Upper lobe of right lung (tissue), 1 donor: ENCODE results near the gene NOS3. TPM values are rescaled to one million over a fixed set of nuclear protein-coding genes. Genes with fewer than 3 reads are reported as not detected.
A peak's percentile ranks its signal among the peaks of the same experiment; 100 is the strongest.

ENCODE experiments used
- ATAC-seq: fragments of 200-7000 bp; cut with Tn5 transposase; one replicate; pipeline ENCODE4 v1.9.1; 2020; ENCODE audit warnings: mild to moderate bottlenecking, moderate library complexity
- DNase-seq: peaks from one replicate; pipeline ENCODE4 v3.0.0-alpha.2; 2020
- H3K27ac ChIP-seq: fragments of 200-600 bp; one replicate; pipeline ENCODE4 v1.8.0; 2022
- H3K27me3 ChIP-seq: fragments of 200-600 bp; one replicate; pipeline ENCODE4 v1.8.0; 2022; ENCODE audit warnings: mild to moderate bottlenecking
- H3K36me3 ChIP-seq: fragments of 200-600 bp; one replicate; pipeline ENCODE4 v1.8.0; 2022
- H3K4me1 ChIP-seq: fragments of 200-600 bp; one replicate; pipeline ENCODE4 v1.8.0; 2022
- H3K4me3 ChIP-seq: fragments of 200-600 bp; one replicate; pipeline ENCODE4 v1.8.0; 2022; ENCODE audit warnings: mild to moderate bottlenecking
- H3K9me3 ChIP-seq: fragments of 200-600 bp; one replicate; pipeline ENCODE4 v1.8.0; 2022
- intact Hi-C: fragments of 100-400 bp; cut with DNase I; formaldehyde crosslinking; loops from one replicate; pipeline ENCODE4 v1.11.0; 2022
- total RNA-seq: library from RNA; stranded (reverse); fragmentation: NEBNext Ultra II Directional; extraction: Animal tissue kit (Norgen Biotek cat#: 25700); gene quantifications from one replicate; pipeline ENCODE4 v1.2.1, GENCODE V29; 2021
- TF ChIP-seq, protein P1 (sequence below): fragments of 200-600 bp; IDR thresholded peaks from one replicate; pipeline ENCODE4 v1.8.0; 2022; ENCODE audit warnings: antibody characterized with exemption
- donor health status: DM: no; HTN: yes; CAD: no; lungs with severe emphysema.

The NOS3 gene
- total RNA-seq, 1 donor from 2014 or later: 42.9 TPM

- Histone ChIP-seq H3K4me3 (peak overlapping the region; percentile 38), H3K36me3 (peaks cover 38% of the 10 kb centered on the region), H3K9me3 (no peaks in the 10 kb centered on the region), H3K4me1 (peaks cover 29% of the 10 kb centered on the region), H3K27me3 (no peaks in the 10 kb centered on the region), H3K27ac (peak overlapping the region; percentile 63)
- ATAC-seq: peak; percentile 45
- DNase-seq: peak; percentile 91
- TF ChIP-seq, protein P1, sequence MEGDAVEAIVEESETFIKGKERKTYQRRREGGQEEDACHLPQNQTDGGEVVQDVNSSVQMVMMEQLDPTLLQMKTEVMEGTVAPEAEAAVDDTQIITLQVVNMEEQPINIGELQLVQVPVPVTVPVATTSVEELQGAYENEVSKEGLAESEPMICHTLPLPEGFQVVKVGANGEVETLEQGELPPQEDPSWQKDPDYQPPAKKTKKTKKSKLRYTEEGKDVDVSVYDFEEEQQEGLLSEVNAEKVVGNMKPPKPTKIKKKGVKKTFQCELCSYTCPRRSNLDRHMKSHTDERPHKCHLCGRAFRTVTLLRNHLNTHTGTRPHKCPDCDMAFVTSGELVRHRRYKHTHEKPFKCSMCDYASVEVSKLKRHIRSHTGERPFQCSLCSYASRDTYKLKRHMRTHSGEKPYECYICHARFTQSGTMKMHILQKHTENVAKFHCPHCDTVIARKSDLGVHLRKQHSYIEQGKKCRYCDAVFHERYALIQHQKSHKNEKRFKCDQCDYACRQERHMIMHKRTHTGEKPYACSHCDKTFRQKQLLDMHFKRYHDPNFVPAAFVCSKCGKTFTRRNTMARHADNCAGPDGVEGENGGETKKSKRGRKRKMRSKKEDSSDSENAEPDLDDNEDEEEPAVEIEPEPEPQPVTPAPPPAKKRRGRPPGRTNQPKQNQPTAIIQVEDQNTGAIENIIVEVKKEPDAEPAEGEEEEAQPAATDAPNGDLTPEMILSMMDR: no peak
- intact Hi-C loops: no loop called here
Observed at GRCh38 chr7:151062399-151063211, 71.8 kb downstream of the NOS3 start.

DNA sequence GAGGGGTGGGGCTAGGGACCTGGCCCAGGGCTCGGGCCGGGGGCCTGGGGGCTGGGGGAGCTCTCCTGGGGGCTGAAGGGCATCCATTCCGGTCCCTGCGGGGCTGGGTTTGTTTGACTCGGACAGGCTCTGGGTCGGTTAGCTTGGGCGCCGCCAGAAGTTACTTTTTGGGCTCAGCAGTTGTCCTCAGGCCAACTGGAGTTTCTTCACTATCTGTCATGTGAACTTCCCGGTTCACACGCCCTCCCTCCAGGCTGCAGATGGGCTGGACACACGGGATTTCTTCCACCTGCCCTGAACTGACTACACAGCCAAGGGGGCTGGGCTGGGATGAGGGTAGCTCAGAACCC, 72.4 kb downstream of the NOS3 start:
- peaks cover 29% of the 10 kb centered on the region for H3K4me1 ChIP-seq
- peak overlapping the region; percentile 63 for H3K27ac ChIP-seq

More for the DNA sequence above, 72.4 kb downstream of the NOS3 start:
- TF ChIP-seq, protein P1: no peak
- H3K4me3 ChIP-seq: peak overlapping the region; percentile 38
- no peak for DNase-seq
- H3K36me3 ChIP-seq: peaks cover 44% of the 10 kb centered on the region
- H3K27me3 ChIP-seq: no peaks in the 10 kb centered on the region
- intact Hi-C loops: no loop called here
- H3K9me3 ChIP-seq: no peaks in the 10 kb centered on the region
- no peak for ATAC-seq

Other genes with a start within 250 kb of the NOS3 start
- gene TMEM176B, start 190.7 kb upstream of the NOS3 start, total RNA-seq: 68.2 TPM
- 63.7 TPM for gene TMEM176A, start 190.2 kb upstream of the NOS3 start, total RNA-seq
- gene AOC1, start 138.5 kb upstream of the NOS3 start, total RNA-seq: 0.64 TPM
- 3.6 TPM for gene KCNH2, start 12.7 kb upstream of the NOS3 start, total RNA-seq
- 0.17 TPM for gene ATG9B, start 33.5 kb downstream of the NOS3 start, total RNA-seq
- 40.6 TPM for gene ABCB8, start 37.4 kb downstream of the NOS3 start, total RNA-seq
- gene ASIC3, start 57.5 kb downstream of the NOS3 start, total RNA-seq: 2.6 TPM
- 10.4 TPM for gene CDK5, start 66.9 kb downstream of the NOS3 start, total RNA-seq
- 178 TPM for gene SLC4A2, start 68.6 kb downstream of the NOS3 start, total RNA-seq
- gene FASTK, start 89.8 kb downstream of the NOS3 start, total RNA-seq: 54.2 TPM
- gene TMUB1, start 92.5 kb downstream of the NOS3 start, total RNA-seq: 36.3 TPM
- 152 TPM for gene AGAP3, start 95.5 kb downstream of the NOS3 start, total RNA-seq
- gene GBX1, start 176.7 kb downstream of the NOS3 start, total RNA-seq: not detected
- not detected for gene ASB10, start 196.2 kb downstream of the NOS3 start, total RNA-seq
- gene H2BK1, start 219.5 kb downstream of the NOS3 start, total RNA-seq: not detected
- gene ABCF2, start 236.2 kb downstream of the NOS3 start, total RNA-seq: 26.3 TPM
- 37.2 TPM for gene CHPF2, start 241.5 kb downstream of the NOS3 start, total RNA-seq